ENCODE data around the gene RYR3. TPM values are rescaled to one million over a fixed set of nuclear protein-coding genes. Genes with fewer than 3 reads are reported as not detected.

Gene RYR3
- total RNA-seq, 2 experiments from 2014 or later, result 0.06 to 0.32 TPM

GRCh38 chr15:33328106-33328505 lies 17.3 kb downstream of the RYR3 start:
- CTCF ChIA-PET (ENCODE audit: unreplicated experiment), result no interaction called here

GRCh38 chr15:33329457-33329856 lies 18.7 kb downstream of the RYR3 start:
- CTCF ChIA-PET (ENCODE audit: unreplicated experiment), result no interaction called here
- no peaks in the 10 kb centered on the region for H3K9me2 ChIP-seq (ENCODE audit: insufficient read depth, low read length)
- H2AFZ ChIP-seq (ENCODE audit: low read length), result peak overlapping the region; percentile 18; the same call in 1 of the 2 replicates
- H3K4me2 ChIP-seq (ENCODE audit: low read length), result no peak overlapping the region
- H4K20me1 ChIP-seq (ENCODE audit: insufficient read depth, low read length), result no peaks in the 10 kb centered on the region
- H3K27ac ChIP-seq (ENCODE audit: low read depth, low read length, poor library complexity, severe bottlenecking), result no peak overlapping the region
- no peak overlapping the region for H3K4me3 ChIP-seq (ENCODE audit: low read depth, low read length, poor library complexity, severe bottlenecking)
- intact Hi-C loops (cut with micrococcal nuclease; ENCODE audit: unreplicated experiment), result no loop called here
- DNase-seq (ENCODE audit: low spot score), result no peak
- no peaks in the 10 kb centered on the region for H3K79me2 ChIP-seq (ENCODE audit: insufficient read depth, low read depth, low read length)
- TF ChIP-seq EZH2phosphoT487 (IDR thresholded peaks at IDR 0.05; ENCODE audit: borderline replicate concordance, low read depth, low read length), result no peak
- no peak for TF ChIP-seq CTCF (conservative IDR thresholded peaks at IDR 0.05; ENCODE audit: low read length)
- POLR2A ChIA-PET, result interaction anchor here (1.3 to 1.4 kb wide), 2 partner anchors 17 to 19 kb away, joined by 3 to 4 read pairs; no protein-coding TSS in a partner anchor
- peaks cover 35% of the 10 kb centered on the region for H3K4me1 ChIP-seq (ENCODE audit: insufficient read depth, low read length, poor library complexity, severe bottlenecking)
- H3K9me3 ChIP-seq (ENCODE audit: low read length), result peaks cover 9% of the 10 kb centered on the region; the same call in 1 of the 2 replicates
- H3K36me3 ChIP-seq (ENCODE audit: insufficient read depth, low read length), result no peaks in the 10 kb centered on the region
- no TSS peak for BruUV-seq (replicated peaks)

More at GRCh38 chr15:33328106-33328505, 17.3 kb downstream of the RYR3 start:
- no peaks in the 10 kb centered on the region for H3K36me3 ChIP-seq (ENCODE audit: insufficient read depth, low read length)
- peak overlapping the region; percentile 30; the same call in 1 of the 2 replicates for H3K4me2 ChIP-seq (ENCODE audit: low read length)
- H4K20me1 ChIP-seq (ENCODE audit: insufficient read depth, low read length), result no peaks in the 10 kb centered on the region
- H3K79me2 ChIP-seq (ENCODE audit: insufficient read depth, low read depth, low read length), result no peaks in the 10 kb centered on the region
- no TSS peak for BruUV-seq (replicated peaks)
- TF ChIP-seq EZH2phosphoT487 (IDR thresholded peaks at IDR 0.05; ENCODE audit: borderline replicate concordance, low read depth, low read length) (no peak), CTCF (conservative IDR thresholded peaks at IDR 0.05; ENCODE audit: low read length) (no peak)
- H3K4me3 ChIP-seq (ENCODE audit: low read depth, low read length, poor library complexity, severe bottlenecking), result no peak overlapping the region
- H3K9me2 ChIP-seq (ENCODE audit: insufficient read depth, low read length), result no peaks in the 10 kb centered on the region
- no peak overlapping the region for H2AFZ ChIP-seq (ENCODE audit: low read length)
- no peak for DNase-seq (ENCODE audit: low spot score)
- H3K27ac ChIP-seq (ENCODE audit: low read depth, low read length, poor library complexity, severe bottlenecking), result no peak overlapping the region
- peaks cover 9% of the 10 kb centered on the region; the same call in 1 of the 2 replicates for H3K9me3 ChIP-seq (ENCODE audit: low read length)
- POLR2A ChIA-PET, result interaction anchor here (0.6 to 1.4 kb wide), 5 partner anchors 9 to 594 kb away, joined by 3 to 5 read pairs (median 3); no protein-coding TSS in a partner anchor
- peaks cover 47% of the 10 kb centered on the region for H3K4me1 ChIP-seq (ENCODE audit: insufficient read depth, low read length, poor library complexity, severe bottlenecking)
- intact Hi-C loops (cut with micrococcal nuclease; ENCODE audit: unreplicated experiment), result no loop called here

- no peak overlapping the region for H3K4me3 ChIP-seq (ENCODE audit: low read depth, low read length, poor library complexity, severe bottlenecking)
- BruUV-seq (replicated peaks), result no TSS peak
- H3K27ac ChIP-seq (ENCODE audit: low read depth, low read length, poor library complexity, severe bottlenecking), result no peak overlapping the region
- TF ChIP-seq CTCF (conservative IDR thresholded peaks at IDR 0.05; ENCODE audit: low read length) (no peak), EZH2phosphoT487 (IDR thresholded peaks at IDR 0.05; ENCODE audit: borderline replicate concordance, low read depth, low read length) (no peak)
- H3K9me2 ChIP-seq (ENCODE audit: insufficient read depth, low read length), result no peaks in the 10 kb centered on the region
- no peak overlapping the region for H2AFZ ChIP-seq (ENCODE audit: low read length)
- DNase-seq (ENCODE audit: low spot score), result no peak
- peaks cover 7% of the 10 kb centered on the region; the same call in 1 of the 2 replicates for H3K9me3 ChIP-seq (ENCODE audit: low read length)
- POLR2A ChIA-PET, result interaction anchor here (0.6 to 1.5 kb wide), 3 partner anchors 13 to 37 kb away, joined by 3 to 7 read pairs (median 4); no protein-coding TSS in a partner anchor
- H3K4me1 ChIP-seq (ENCODE audit: insufficient read depth, low read length, poor library complexity, severe bottlenecking), result peaks cover 33% of the 10 kb centered on the region
- H3K4me2 ChIP-seq (ENCODE audit: low read length), result no peak overlapping the region
- no peaks in the 10 kb centered on the region for H3K79me2 ChIP-seq (ENCODE audit: insufficient read depth, low read depth, low read length)
- H4K20me1 ChIP-seq (ENCODE audit: insufficient read depth, low read length), result no peaks in the 10 kb centered on the region
- intact Hi-C loops (cut with micrococcal nuclease; ENCODE audit: unreplicated experiment), result no loop called here
- CTCF ChIA-PET (ENCODE audit: unreplicated experiment), result no interaction called here
- H3K36me3 ChIP-seq (ENCODE audit: insufficient read depth, low read length), result no peaks in the 10 kb centered on the region
Observed at GRCh38 chr15:33330931-33331330, 20.2 kb downstream of the RYR3 start.

Data from OCI-LY7 (cell line).